Neural cell (in vitro differentiated cells): Measurements from ENCODE around the gene ONECUT3.

ENCODE experiments used
- EP300 ChIP-seq: fragments of 450-650 bp; conservative IDR thresholded peaks from 2 replicates; pipeline ENCODE4 v1.6.1; 2014; ENCODE audit warnings: antibody characterized with exemption, mild to moderate bottlenecking, moderate library complexity; ENCODE audit not compliant: poor library complexity, severe bottlenecking
- EZH2 ChIP-seq: fragments of 200-600, 300-800 bp; shearing (Covaris generic), sonication (generic); IDR thresholded peaks from 2 replicates; pipeline ENCODE4 v1.6.1; 2014; ENCODE audit warnings: antibody characterized with exemption, low read length, borderline replicate concordance, mild to moderate bottlenecking; ENCODE audit not compliant: insufficient read depth, poor library complexity, severe bottlenecking
- POLR2AphosphoS5 ChIP-seq: IDR thresholded peaks from 2 replicates; pipeline ENCODE4 v1.6.1; 2012
- RAD21 ChIP-seq: fragments of 450-650 bp; conservative IDR thresholded peaks from 2 replicates; pipeline ENCODE4 v1.6.1; 2014; ENCODE audit warnings: antibody characterized with exemption, mild to moderate bottlenecking, moderate library complexity
- REST ChIP-seq: IDR thresholded peaks from 2 replicates; pipeline ENCODE4 v1.6.1; 2012; ENCODE audit warnings: borderline replicate concordance
- SMC3 ChIP-seq: fragments of 450-650 bp; conservative IDR thresholded peaks from 2 replicates; pipeline ENCODE4 v1.6.1; 2014; ENCODE audit warnings: antibody characterized with exemption, mild to moderate bottlenecking, moderate library complexity; ENCODE audit not compliant: poor library complexity
- TAF1 ChIP-seq: IDR thresholded peaks from 2 replicates; pipeline ENCODE4 v1.6.1; 2012; ENCODE audit warnings: low read depth
- TF ChIP-seq, protein P1 (sequence below): fragments of 450-650 bp; IDR thresholded peaks from 2 replicates; pipeline ENCODE4 v1.5.1; 2014; ENCODE audit warnings: antibody characterized with exemption, mild to moderate bottlenecking, moderate library complexity; ENCODE audit not compliant: poor library complexity, severe bottlenecking

- TF ChIP-seq, protein P1, sequence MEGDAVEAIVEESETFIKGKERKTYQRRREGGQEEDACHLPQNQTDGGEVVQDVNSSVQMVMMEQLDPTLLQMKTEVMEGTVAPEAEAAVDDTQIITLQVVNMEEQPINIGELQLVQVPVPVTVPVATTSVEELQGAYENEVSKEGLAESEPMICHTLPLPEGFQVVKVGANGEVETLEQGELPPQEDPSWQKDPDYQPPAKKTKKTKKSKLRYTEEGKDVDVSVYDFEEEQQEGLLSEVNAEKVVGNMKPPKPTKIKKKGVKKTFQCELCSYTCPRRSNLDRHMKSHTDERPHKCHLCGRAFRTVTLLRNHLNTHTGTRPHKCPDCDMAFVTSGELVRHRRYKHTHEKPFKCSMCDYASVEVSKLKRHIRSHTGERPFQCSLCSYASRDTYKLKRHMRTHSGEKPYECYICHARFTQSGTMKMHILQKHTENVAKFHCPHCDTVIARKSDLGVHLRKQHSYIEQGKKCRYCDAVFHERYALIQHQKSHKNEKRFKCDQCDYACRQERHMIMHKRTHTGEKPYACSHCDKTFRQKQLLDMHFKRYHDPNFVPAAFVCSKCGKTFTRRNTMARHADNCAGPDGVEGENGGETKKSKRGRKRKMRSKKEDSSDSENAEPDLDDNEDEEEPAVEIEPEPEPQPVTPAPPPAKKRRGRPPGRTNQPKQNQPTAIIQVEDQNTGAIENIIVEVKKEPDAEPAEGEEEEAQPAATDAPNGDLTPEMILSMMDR: no peak
- no peak for TF ChIP-seq POLR2AphosphoS5
- TF ChIP-seq EZH2: no peak
- no peak for TF ChIP-seq RAD21
- no peak for TF ChIP-seq REST
- TF ChIP-seq EP300: no peak
- no peak for TF ChIP-seq SMC3
- TF ChIP-seq TAF1: no peak
Observed at GRCh38 chr19:1768248-1768647, 14.9 kb downstream of the ONECUT3 start.
